WTC11 (cell line): ENCODE measurements around the gene PCSK9. TPM values are rescaled to one million over a fixed set of nuclear protein-coding genes. Genes with fewer than 3 reads are reported as not detected.

Experiments
- ATAC-seq: fragments of 200-7000 bp; cut with Tn5 transposase; 2 replicates; pipeline ENCODE4 v1.10.0; 2021; ENCODE audit warnings: mild to moderate bottlenecking, moderate library complexity
- CTCF ChIA-PET: fragments of 300-600 bp; sonication (Branson Sonifier 250); formaldehyde crosslinking; loops from one replicate; lab custom pipeline; 2021; ENCODE audit warnings: antibody characterized with exemption; lab: Charles Lee
- POLR2A ChIA-PET: fragments of 350-600 bp; sonication (Branson Sonifier 250); formaldehyde crosslinking; loops from one replicate; lab custom pipeline; 2021; ENCODE audit warnings: antibody characterized with exemption; lab: Charles Lee
- DNase-seq: peaks from one replicate; pipeline ENCODE4 v3.0.0; 2021; ENCODE audit warnings: low spot score
- H3K27ac Mint-ChIP-seq: 2 replicates; pipeline ENCODE4 v1.8.0; 2021; ENCODE audit warnings: mixed read lengths
- H3K27me3 Mint-ChIP-seq: 2 replicates; pipeline ENCODE4 v1.8.0; 2021; ENCODE audit warnings: low read depth, mild to moderate bottlenecking, moderate library complexity, mixed read lengths
- H3K36me3 Mint-ChIP-seq: 2 replicates; pipeline ENCODE4 v1.8.0; 2021; ENCODE audit warnings: mixed read lengths
- H3K4me1 Mint-ChIP-seq: 2 replicates; pipeline ENCODE4 v1.8.0; 2022; ENCODE audit warnings: mixed read lengths
- H3K4me3 Mint-ChIP-seq: 2 replicates; pipeline ENCODE4 v1.8.0; 2021; ENCODE audit warnings: mild to moderate bottlenecking, moderate library complexity, mixed read lengths
- H3K9me3 Mint-ChIP-seq: 2 replicates; pipeline ENCODE4 v1.8.0; 2021; ENCODE audit warnings: mixed read lengths
- AR ChIP-seq: fragments of 250-450 bp; sonication (Bioruptor Pico); IDR thresholded peaks from 2 replicates; pipeline ENCODE4 v1.9.0; 2021; ENCODE audit warnings: mild to moderate bottlenecking
- ATF1 ChIP-seq: sonication (generic); formaldehyde crosslinking; IDR thresholded peaks from 2 replicates; pipeline ENCODE4 v1.8.1; 2023; ENCODE audit warnings: mild to moderate bottlenecking, moderate library complexity, missing genetic modification reagents
- CREM ChIP-seq: sonication (generic); formaldehyde crosslinking; IDR thresholded peaks from 2 replicates; pipeline ENCODE4 v1.8.1; 2022; ENCODE audit warnings: mild to moderate bottlenecking, missing genetic modification reagents, moderate library complexity
- CTCF ChIP-seq: fragments of 200-600 bp; IDR thresholded peaks from 2 replicates; pipeline ENCODE4 v1.8.0; 2022; ENCODE audit warnings: antibody characterized with exemption
- ESRRA ChIP-seq: sonication (generic); formaldehyde crosslinking; IDR thresholded peaks from 2 replicates; pipeline ENCODE4 v1.8.1; 2022; ENCODE audit warnings: mild to moderate bottlenecking, missing genetic modification reagents, borderline replicate concordance
- FOXJ3 ChIP-seq: sonication (generic); formaldehyde crosslinking; IDR thresholded peaks from 2 replicates; pipeline ENCODE4 v1.9.0; 2021; ENCODE audit warnings: missing genetic modification reagents, mild to moderate bottlenecking, borderline replicate concordance
- FOXK1 ChIP-seq: sonication (generic); formaldehyde crosslinking; IDR thresholded peaks from 2 replicates; pipeline ENCODE4 v1.8.0; 2022; ENCODE audit warnings: mild to moderate bottlenecking, moderate library complexity, missing genetic modification reagents
- FOXP1 ChIP-seq: sonication (generic); formaldehyde crosslinking; IDR thresholded peaks from 2 replicates; pipeline ENCODE4 v1.8.0; 2022; ENCODE audit warnings: missing genetic modification reagents, mild to moderate bottlenecking, moderate library complexity, borderline replicate concordance
- IRF1 ChIP-seq: sonication (generic); formaldehyde crosslinking; IDR thresholded peaks from 2 replicates; pipeline ENCODE4 v1.8.0; 2023; ENCODE audit warnings: missing genetic modification reagents
- SMAD4 ChIP-seq: sonication (generic); formaldehyde crosslinking; IDR thresholded peaks from 2 replicates; pipeline ENCODE4 v1.8.0; 2022; ENCODE audit warnings: mild to moderate bottlenecking, missing genetic modification reagents
- USF1 ChIP-seq: sonication (generic); formaldehyde crosslinking; IDR thresholded peaks from 2 replicates; pipeline ENCODE4 v1.8.0; 2022; ENCODE audit warnings: mild to moderate bottlenecking, missing genetic modification reagents
- ZBTB43 ChIP-seq: sonication (generic); formaldehyde crosslinking; IDR thresholded peaks from 2 replicates; pipeline ENCODE4 v1.8.1; 2023; ENCODE audit warnings: mild to moderate bottlenecking, missing genetic modification reagents
- total RNA-seq: library from RNA; stranded (reverse); gene quantifications from 3 replicates; pipeline ENCODE4 v1.2.3, GENCODE V29; 2021

Gene PCSK9
- total RNA-seq, 1 experiment from 2014 or later, result 73.2 TPM

- H3K27ac Mint-ChIP-seq, result no peak overlapping the region
- CTCF ChIA-PET, result interaction anchor here (4.6 to 8.7 kb wide), 2 partner anchors 22 to 99 kb away, joined by 17 to 64 read pairs; no protein-coding TSS in a partner anchor
- H3K9me3 Mint-ChIP-seq, result no peaks in the 10 kb centered on the region
Observed at GRCh38 chr1:55043726-55044125, 4.4 kb downstream of the PCSK9 start.

GRCh38 chr1:55044617-55045397 lies 5.5 kb downstream of the PCSK9 start:
- Mint-ChIP-seq H3K4me1 (peaks cover 33% of the 10 kb centered on the region), H3K27me3 (peaks cover 18% of the 10 kb centered on the region), H3K27ac (no peak overlapping the region), H3K9me3 (no peaks in the 10 kb centered on the region), H3K36me3 (peaks cover 23% of the 10 kb centered on the region), H3K4me3 (no peak overlapping the region)
- TF ChIP-seq AR (CRISPR knock-in tag), result no peak
- TF ChIP-seq FOXJ3 (CRISPR knock-in tag), result no peak
- ATAC-seq (no peak), DNase-seq (no peak)
- CTCF ChIA-PET, result interaction anchor here (0.9 to 8.7 kb wide), 3 partner anchors 23 to 100 kb away, joined by 3 to 64 read pairs (median 17); no protein-coding TSS in a partner anchor
- POLR2A ChIA-PET, result no interaction called here

More at GRCh38 chr1:55043726-55044125, 4.4 kb downstream of the PCSK9 start:
- Mint-ChIP-seq H3K4me3 (no peak overlapping the region), H3K36me3 (peaks cover 19% of the 10 kb centered on the region), H3K4me1 (peaks cover 37% of the 10 kb centered on the region), H3K27me3 (peaks cover 29% of the 10 kb centered on the region)
- no peak for TF ChIP-seq SMAD4 (CRISPR knock-in tag)
- no peak for DNase-seq
- ATAC-seq, result no peak
- POLR2A ChIA-PET, result no interaction called here

- ATAC-seq (no peak), DNase-seq (no peak)
- H3K27me3 Mint-ChIP-seq, result peaks cover 12% of the 10 kb centered on the region
- no peak overlapping the region for H3K4me3 Mint-ChIP-seq
- H3K4me1 Mint-ChIP-seq, result peaks cover 29% of the 10 kb centered on the region
- no peaks in the 10 kb centered on the region for H3K9me3 Mint-ChIP-seq
- ChIA-PET POLR2A (no interaction called here), CTCF (interaction anchor here (0.9 to 8.7 kb wide), 2 partner anchors 23 to 26 kb away, joined by 3 to 64 read pairs; no protein-coding TSS in a partner anchor)
- no peak overlapping the region for H3K27ac Mint-ChIP-seq
- H3K36me3 Mint-ChIP-seq, result peaks cover 23% of the 10 kb centered on the region
- TF ChIP-seq ZBTB43 (no peak), ATF1 (CRISPR knock-in tag) (no peak), CREM (no peak), IRF1 (CRISPR knock-in tag) (no peak), FOXK1 (CRISPR knock-in tag) (no peak), ESRRA (no peak), FOXP1 (CRISPR knock-in tag) (no peak), CTCF (no peak), USF1 (CRISPR knock-in tag) (no peak)
Observed at GRCh38 chr1:55045430-55045829, 6.1 kb downstream of the PCSK9 start.
